K562 treated with DMSO at 1 percent for 48 hours (cell line): ENCODE results near the gene TGM4. TPM values are rescaled to one million over a fixed set of nuclear protein-coding genes. Genes with fewer than 3 reads are reported as not detected.

Experiments used
- total RNA-seq: library from RNA; unstranded; fragments of 300-600 nt; gene quantifications from 2 replicates; pipeline ENCODE4 v1.2.3, GENCODE V29; 2022; ENCODE audit warnings: low replicate concordance; ENCODE audit errors: extremely low read depth

The TGM4 gene
- not detected in 2 replicates for total RNA-seq

DNA sequence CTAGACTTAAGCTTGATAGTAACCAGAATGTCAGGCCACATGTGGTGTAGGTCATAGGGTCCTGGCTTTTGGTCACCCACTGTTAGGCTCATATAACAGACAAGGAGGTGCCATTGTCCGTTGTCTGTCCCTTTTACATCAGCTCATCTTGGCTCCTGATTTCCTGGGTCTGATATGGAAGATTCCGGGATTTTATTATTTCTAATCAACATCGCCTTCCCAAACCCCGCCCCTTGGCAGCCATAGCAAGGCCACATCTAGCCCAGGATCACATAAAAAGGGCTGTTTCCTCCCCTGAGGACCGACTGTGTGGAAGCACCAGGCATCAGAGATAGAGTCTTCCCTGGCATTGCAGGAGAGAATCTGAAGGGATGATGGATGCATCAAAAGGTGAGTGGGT lies at the start of gene TGM4:
TSS of gene TGM4 (plus strand) at position 301 of the 400 bp plus-strand sequence. CDS start at position 372, 71 bp downstream.

DNA sequence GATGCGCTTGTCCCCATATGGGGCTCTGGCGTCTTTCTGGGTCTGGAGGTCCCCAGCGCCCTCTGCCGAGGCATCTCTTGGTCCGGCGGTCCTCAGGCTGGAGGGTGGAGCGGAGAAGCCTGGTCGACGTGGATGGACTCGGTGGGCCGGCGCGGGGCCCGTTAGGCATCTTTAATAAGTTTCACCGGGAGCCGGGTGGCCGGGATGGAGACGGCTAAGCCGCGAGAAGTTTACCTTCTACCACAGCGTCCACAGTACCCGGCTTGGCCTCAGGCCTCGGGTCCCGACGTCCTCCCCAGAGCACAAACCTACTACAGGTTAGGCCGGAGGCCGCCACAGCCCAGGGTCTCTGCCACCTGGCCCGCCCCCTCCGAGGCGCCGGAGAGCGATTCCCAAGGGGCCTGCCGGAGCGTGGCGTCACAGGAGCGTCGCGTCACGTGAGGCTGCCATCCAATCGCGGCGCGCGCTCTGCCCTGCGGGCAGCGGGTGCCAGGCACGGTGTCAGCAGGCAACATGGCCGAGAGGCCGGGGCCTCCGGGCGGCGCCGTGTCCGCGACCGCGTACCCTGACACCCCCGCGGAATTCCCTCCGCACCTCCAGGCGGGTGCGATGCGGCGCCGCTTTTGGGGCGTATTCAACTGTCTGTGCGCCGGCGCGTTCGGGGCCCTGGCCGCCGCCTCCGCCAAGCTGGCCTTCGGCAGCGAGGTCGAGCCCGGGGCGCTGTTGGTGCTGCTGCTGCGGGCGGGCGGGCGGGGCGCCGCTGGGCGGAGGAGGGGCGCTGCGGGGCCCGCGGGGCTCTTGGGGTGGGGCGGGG lies 12.8 kb upstream of the TGM4 start, which contains the start of gene TMEM42:
TSS of gene TMEM42 (plus strand) at position 501 of the 814 bp plus-strand sequence. CDS start at position 514, 13 bp downstream.

Other genes starting within 250 kb of the TGM4 start
- not detected in 2 replicates for gene ZNF197, start 249.6 kb upstream of the TGM4 start, total RNA-seq
- gene ZNF35, start 225.9 kb upstream of the TGM4 start, total RNA-seq, result not detected in 2 replicates
- not detected in 2 replicates for gene ZNF502, start 161.9 kb upstream of the TGM4 start, total RNA-seq
- gene ZNF501, start 145.0 kb upstream of the TGM4 start, total RNA-seq, result not detected in 2 replicates
- not detected in 2 replicates for gene KIAA1143, start 113.0 kb upstream of the TGM4 start, total RNA-seq
- gene KIF15, start 112.8 kb upstream of the TGM4 start, total RNA-seq, result not detected in 2 replicates
- gene TMEM42, start 12.7 kb upstream of the TGM4 start, total RNA-seq, result not detected in 2 replicates
- gene ZDHHC3, start 101.6 kb downstream of the TGM4 start, total RNA-seq, result not detected in 2 replicates
- not detected in 2 replicates for gene EXOSC7, start 101.6 kb downstream of the TGM4 start, total RNA-seq
- not detected in 2 replicates for gene CLEC3B, start 151.7 kb downstream of the TGM4 start, total RNA-seq